Measurements from ENCODE around the gene EID2.

Gene EID2

GRCh38 chr19:39500543-39500942 lies 39.4 kb downstream of the EID2 start:
- no peak for DNase-seq

GRCh38 chr19:39499932-39500331 lies 40.0 kb downstream of the EID2 start:
- no peak for DNase-seq

- DNase-seq, result peak; percentile 86
These were observed 40.9 kb downstream of the EID2 start, which contains the start of gene DLL3 for GRCh38 chr19:39498798-39499642. DLL3 (plus strand) TSS chr19:39498947; CDS start chr19:39498975, 28 bp downstream.

- DNase-seq, result peak; percentile 95
These were observed 41.8 kb downstream of the EID2 start for GRCh38 chr19:39497996-39498797.

GRCh38 chr19:39497701-39497995 lies 42.3 kb downstream of the EID2 start:
- no peak for DNase-seq

- no peak for DNase-seq
These were observed 43.9 kb downstream of the EID2 start for GRCh38 chr19:39496063-39496462.

GRCh38 chr19:39494661-39495060 lies 45.3 kb downstream of the EID2 start:
- no peak for DNase-seq

GRCh38 chr19:39492788-39493187 lies 47.2 kb downstream of the EID2 start:
- DNase-seq, result no peak

GRCh38 chr19:39492225-39492624 lies 47.7 kb downstream of the EID2 start:
- no peak for DNase-seq

- DNase-seq, result no peak
These were observed 50.2 kb downstream of the EID2 start for GRCh38 chr19:39489756-39490155.

Measured in NCI-H146 (cell line).